A673 (cell line): ENCODE data around the gene GPR26. TPM values are rescaled to one million over a fixed set of nuclear protein-coding genes. Genes with fewer than 3 reads are reported as not detected.

ENCODE experiments used
- BruUV-seq: library from RNA; stranded (reverse); fragments of 400-500 nt; replicated peaks from 2 replicates; lab custom pipeline; 2021; lab: Mats Ljungman, UMichigan
- CTCF ChIA-PET: fragments of 300-600 bp; sonication (Branson Sonifier 250); formaldehyde crosslinking; loops from one replicate; lab custom pipeline; 2022; ENCODE audit warnings: antibody characterized with exemption; lab: Charles Lee
- POLR2A ChIA-PET: fragments of 300-600 bp; sonication (Branson Sonifier 250); formaldehyde crosslinking; loops from one replicate; lab custom pipeline; 2022; ENCODE audit warnings: antibody characterized with exemption; ENCODE audit not compliant: low non-redundant PET; lab: Charles Lee
- DNase-seq: peaks from one replicate; pipeline ENCODE4 v3.0.0-alpha.2; 2015; ENCODE audit warnings: low spot score
- H3K27ac ChIP-seq: fragments of 200-600 bp; sonication (generic); 2 replicates; pipeline ENCODE4 v1.5.1; 2016; ENCODE audit warnings: mixed run types, low read depth, mild to moderate bottlenecking, mixed read lengths, antibody characterized with exemption, low read length; ENCODE audit not compliant: poor library complexity, severe bottlenecking
- H3K27me3 ChIP-seq: fragments of 200-600 bp; sonication (generic); replicated peaks from 2 replicates; pipeline ENCODE4 v1.6.1; 2017; ENCODE audit warnings: mixed run types, low read depth, mild to moderate bottlenecking, mixed read lengths, antibody characterized with exemption, low read length; ENCODE audit not compliant: insufficient read depth, poor library complexity
- H3K36me3 ChIP-seq: fragments of 200-600 bp; sonication (generic); 2 replicates; pipeline ENCODE4 v1.6.1; 2016; ENCODE audit warnings: mixed run types, mild to moderate bottlenecking, mixed read lengths, antibody characterized with exemption, low read length; ENCODE audit not compliant: insufficient read depth, poor library complexity, severe bottlenecking
- H3K4me1 ChIP-seq: fragments of 200-600 bp; sonication (generic); 2 replicates; pipeline ENCODE4 v1.6.1; 2017; ENCODE audit warnings: mixed run types, mild to moderate bottlenecking, mixed read lengths, antibody characterized with exemption, low read length; ENCODE audit not compliant: insufficient read depth, poor library complexity, severe bottlenecking
- H3K4me3 ChIP-seq: fragments of 200-600 bp; sonication (generic); 2 replicates; pipeline ENCODE4 v1.5.1; 2016; ENCODE audit warnings: low read depth, mixed run types, mild to moderate bottlenecking, mixed read lengths, low read length; ENCODE audit not compliant: poor library complexity, severe bottlenecking
- H3K9me3 ChIP-seq: fragments of 200-600 bp; sonication (generic); 2 replicates; pipeline ENCODE4 v1.6.1; 2016; ENCODE audit warnings: mixed run types, low read depth, mild to moderate bottlenecking, mixed read lengths, antibody characterized with exemption, low read length; ENCODE audit not compliant: poor library complexity, severe bottlenecking
- EZH2 ChIP-seq: fragments of 200-600 bp; sonication (generic); IDR thresholded peaks from 2 replicates; pipeline ENCODE4 v1.6.1; 2017; ENCODE audit warnings: borderline replicate concordance, low read depth, mild to moderate bottlenecking, mixed read lengths, antibody characterized with exemption, low read length; ENCODE audit not compliant: poor library complexity, severe bottlenecking
- intact Hi-C: fragments of 100-400 bp; cut with micrococcal nuclease; formaldehyde crosslinking; loops from one replicate; pipeline ENCODE4 v1.10.0; 2022; ENCODE audit not compliant: unreplicated experiment
- total RNA-seq: library from RNA; stranded (reverse); gene quantifications from 2 replicates; pipeline ENCODE4 v1.2.3, GENCODE V29; 2021
- TF ChIP-seq, protein P1 (sequence below): fragments of 300-800, 200-600 bp; sonication (generic); conservative IDR thresholded peaks from 2 replicates; pipeline ENCODE4 v1.5.1; 2017; ENCODE audit warnings: low read depth, mild to moderate bottlenecking, antibody characterized with exemption, low read length, moderate library complexity, mixed read lengths

The GPR26 gene
- total RNA-seq, 1 experiment from 2014 or later: not detected

DNA sequence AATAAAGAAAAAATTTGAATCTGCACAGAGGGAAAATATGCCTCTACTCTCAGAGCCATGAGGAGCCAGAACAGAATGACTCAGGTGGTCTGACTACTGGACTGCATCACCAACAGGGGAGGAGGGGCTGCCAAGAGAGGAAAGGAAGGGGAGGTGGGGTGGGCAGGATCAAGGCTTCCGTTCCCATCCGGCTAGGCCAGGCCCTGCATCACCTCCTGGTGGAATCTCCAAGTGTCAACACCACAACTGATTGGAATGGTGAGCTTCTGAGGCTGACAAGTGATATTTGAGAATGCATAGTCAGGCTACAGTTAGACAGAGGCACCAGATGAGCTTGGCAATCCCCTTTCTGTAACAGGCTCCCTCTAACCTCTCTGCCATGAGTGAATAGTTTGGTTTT lies 10.4 kb upstream of the GPR26 start:
- intact Hi-C loops: no loop called here
- Histone ChIP-seq H3K9me3 (no peaks in the 10 kb centered on the region), H3K27me3 (peaks cover 10% of the 10 kb centered on the region), H3K27ac (no peak overlapping the region), H3K36me3 (no peaks in the 10 kb centered on the region), H3K4me1 (no peaks in the 10 kb centered on the region), H3K4me3 (no peak overlapping the region)
- no peak for DNase-seq
- ChIA-PET POLR2A (no interaction called here), CTCF (interaction anchor here (0.6 kb wide), 1 partner anchor 1282 kb away, joined by 3 read pairs; no protein-coding TSS in a partner anchor)
- no TSS peak for BruUV-seq
- TF ChIP-seq, protein P1, sequence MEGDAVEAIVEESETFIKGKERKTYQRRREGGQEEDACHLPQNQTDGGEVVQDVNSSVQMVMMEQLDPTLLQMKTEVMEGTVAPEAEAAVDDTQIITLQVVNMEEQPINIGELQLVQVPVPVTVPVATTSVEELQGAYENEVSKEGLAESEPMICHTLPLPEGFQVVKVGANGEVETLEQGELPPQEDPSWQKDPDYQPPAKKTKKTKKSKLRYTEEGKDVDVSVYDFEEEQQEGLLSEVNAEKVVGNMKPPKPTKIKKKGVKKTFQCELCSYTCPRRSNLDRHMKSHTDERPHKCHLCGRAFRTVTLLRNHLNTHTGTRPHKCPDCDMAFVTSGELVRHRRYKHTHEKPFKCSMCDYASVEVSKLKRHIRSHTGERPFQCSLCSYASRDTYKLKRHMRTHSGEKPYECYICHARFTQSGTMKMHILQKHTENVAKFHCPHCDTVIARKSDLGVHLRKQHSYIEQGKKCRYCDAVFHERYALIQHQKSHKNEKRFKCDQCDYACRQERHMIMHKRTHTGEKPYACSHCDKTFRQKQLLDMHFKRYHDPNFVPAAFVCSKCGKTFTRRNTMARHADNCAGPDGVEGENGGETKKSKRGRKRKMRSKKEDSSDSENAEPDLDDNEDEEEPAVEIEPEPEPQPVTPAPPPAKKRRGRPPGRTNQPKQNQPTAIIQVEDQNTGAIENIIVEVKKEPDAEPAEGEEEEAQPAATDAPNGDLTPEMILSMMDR: no peak
- no peak for TF ChIP-seq EZH2

DNA sequence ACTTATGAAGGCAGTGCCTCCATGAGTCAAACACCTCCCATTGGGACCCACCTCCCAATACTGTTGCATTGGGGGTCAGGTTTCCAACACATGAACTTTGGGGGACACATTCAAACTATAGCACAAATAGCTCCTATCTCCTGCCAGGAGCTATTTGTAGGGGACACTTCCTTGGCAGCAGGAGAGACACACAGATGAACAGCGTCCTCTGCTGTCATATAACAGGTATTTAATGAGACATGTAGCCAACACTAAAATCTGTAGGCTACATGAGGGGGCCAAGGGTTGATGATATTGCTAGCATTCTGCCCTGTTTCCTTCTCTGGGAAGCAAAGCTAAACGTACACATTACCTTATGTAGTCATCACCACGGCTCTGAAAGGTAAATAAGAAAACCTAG lies 2.6 kb upstream of the GPR26 start:
- Histone ChIP-seq H3K36me3 (no peaks in the 10 kb centered on the region), H3K27me3 (peaks cover 37% of the 10 kb centered on the region), H3K4me3 (no peak overlapping the region), H3K27ac (no peak overlapping the region), H3K9me3 (no peaks in the 10 kb centered on the region), H3K4me1 (no peaks in the 10 kb centered on the region)
- intact Hi-C loops: no loop called here
- no peak for TF ChIP-seq EZH2
- TF ChIP-seq, protein P1: no peak
- ChIA-PET POLR2A (no interaction called here), CTCF (no interaction called here)
- no peak for DNase-seq
- no TSS peak for BruUV-seq

DNA sequence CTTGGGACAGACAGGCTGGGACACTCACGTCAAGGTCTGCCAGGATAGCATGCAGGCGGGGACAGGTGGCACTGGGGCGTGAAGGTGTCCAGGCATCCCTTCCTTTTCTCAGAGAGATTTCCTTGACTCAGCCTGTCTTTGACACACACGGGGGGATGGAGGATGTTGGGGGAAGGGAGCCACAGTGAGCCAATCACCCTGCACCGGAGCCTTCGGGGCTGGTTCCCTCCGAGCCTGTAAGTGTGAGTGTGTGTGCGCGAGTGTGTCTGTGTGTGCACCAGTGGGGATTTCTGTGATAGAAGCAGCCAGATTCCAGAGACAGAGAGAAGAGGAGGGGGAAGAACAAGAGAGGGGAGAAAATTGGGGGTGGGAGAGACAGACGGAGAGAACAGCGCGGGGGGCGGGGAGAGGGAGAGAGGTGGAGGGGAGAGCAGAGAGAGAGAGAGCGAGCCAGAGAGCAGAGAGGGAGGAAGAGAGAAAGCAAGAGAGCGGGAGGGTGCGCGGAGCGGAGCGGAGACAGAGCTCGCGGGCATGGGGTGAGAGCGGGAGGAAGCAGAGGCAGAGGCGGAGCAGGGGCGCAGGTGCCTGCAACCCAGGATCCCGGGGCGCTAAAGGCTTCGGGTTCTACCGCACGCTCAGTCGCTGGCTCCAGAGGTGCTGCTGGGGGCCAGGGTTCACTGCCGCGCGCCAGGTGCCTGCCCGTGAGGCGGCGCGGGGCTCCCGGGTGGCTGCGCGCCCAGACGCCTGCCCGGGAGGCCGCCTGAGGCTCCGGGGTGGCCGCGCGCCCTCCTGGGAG lies 466 bp upstream of the GPR26 start:
- peaks cover 59% of the 10 kb centered on the region for H3K27me3 ChIP-seq
- BruUV-seq: no TSS peak
- H3K9me3 ChIP-seq: no peaks in the 10 kb centered on the region
- ChIA-PET POLR2A (no interaction called here), CTCF (no interaction called here)
- DNase-seq: no peak
- H3K4me1 ChIP-seq: no peaks in the 10 kb centered on the region
- H3K27ac ChIP-seq: no peak overlapping the region
- intact Hi-C loops: no loop called here
- no peak overlapping the region for H3K4me3 ChIP-seq
- TF ChIP-seq, protein P1: no peak
- TF ChIP-seq EZH2: no peak
- no peaks in the 10 kb centered on the region for H3K36me3 ChIP-seq
